Omental fat pad (tissue), 4 donors: ENCODE data around the gene DNER. TPM values are rescaled to one million over a fixed set of nuclear protein-coding genes. Genes with fewer than 3 reads are reported as not detected.
"Not testable (repeated sequence)": the region's sequence is repeated elsewhere in the genome, so short reads cannot be mapped to it uniquely, and the experiment has no call there.

Experiments used
- ATAC-seq: fragments of 150-250 bp; one replicate; pipeline ENCODE4 v1.9.1; 2016; ENCODE audit warnings: mild to moderate bottlenecking, moderate library complexity; ENCODE audit not compliant: low FRiP score
- DNase-seq: peaks from one replicate; pipeline ENCODE4 v3.0.0-alpha.2; 2019; ENCODE audit warnings: low spot score
- total RNA-seq, 4 donors: library from RNA; depleted of rRNA; stranded (reverse); fragments of >200 nt; gene quantifications; one replicate each; pipeline ENCODE4 v1.1.0, GENCODE V29; 2016
- TF ChIP-seq, protein P1 (sequence below), 3 donors: fragments of 450-650 bp; IDR thresholded peaks; one replicate each; pipeline ENCODE4 v1.5.1; 2016 to 2017; ENCODE audit warnings: antibody characterized with exemption in 3 of 3, mild to moderate bottlenecking in 3 of 3, moderate library complexity in 2 of 3

The DNER gene
- total RNA-seq, 4 donors from 2014 or later = 3.1 to 12.2 (median 8.7) TPM

DNA sequence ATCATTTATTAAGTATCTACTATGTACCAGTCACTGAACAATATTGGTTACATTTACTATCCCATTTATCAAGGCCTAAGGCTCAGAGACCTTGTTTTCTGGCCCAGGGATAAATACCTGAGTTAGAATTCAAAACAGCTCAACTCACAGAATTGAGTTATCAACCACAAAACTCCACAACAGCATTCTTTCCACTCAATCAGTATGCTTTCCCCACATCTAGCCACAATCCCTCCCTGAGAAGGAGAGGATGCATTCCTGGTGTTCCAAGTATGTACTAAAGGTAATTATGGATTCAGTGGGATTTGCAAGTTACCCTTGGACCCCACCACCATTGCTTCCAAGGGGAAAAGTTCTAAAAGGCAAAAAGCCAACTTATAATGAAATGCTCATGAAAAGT, 339.1 kb downstream of the DNER start:
- TF ChIP-seq, protein P1, sequence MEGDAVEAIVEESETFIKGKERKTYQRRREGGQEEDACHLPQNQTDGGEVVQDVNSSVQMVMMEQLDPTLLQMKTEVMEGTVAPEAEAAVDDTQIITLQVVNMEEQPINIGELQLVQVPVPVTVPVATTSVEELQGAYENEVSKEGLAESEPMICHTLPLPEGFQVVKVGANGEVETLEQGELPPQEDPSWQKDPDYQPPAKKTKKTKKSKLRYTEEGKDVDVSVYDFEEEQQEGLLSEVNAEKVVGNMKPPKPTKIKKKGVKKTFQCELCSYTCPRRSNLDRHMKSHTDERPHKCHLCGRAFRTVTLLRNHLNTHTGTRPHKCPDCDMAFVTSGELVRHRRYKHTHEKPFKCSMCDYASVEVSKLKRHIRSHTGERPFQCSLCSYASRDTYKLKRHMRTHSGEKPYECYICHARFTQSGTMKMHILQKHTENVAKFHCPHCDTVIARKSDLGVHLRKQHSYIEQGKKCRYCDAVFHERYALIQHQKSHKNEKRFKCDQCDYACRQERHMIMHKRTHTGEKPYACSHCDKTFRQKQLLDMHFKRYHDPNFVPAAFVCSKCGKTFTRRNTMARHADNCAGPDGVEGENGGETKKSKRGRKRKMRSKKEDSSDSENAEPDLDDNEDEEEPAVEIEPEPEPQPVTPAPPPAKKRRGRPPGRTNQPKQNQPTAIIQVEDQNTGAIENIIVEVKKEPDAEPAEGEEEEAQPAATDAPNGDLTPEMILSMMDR (IDR thresholded peaks at IDR 0.05) = no peak
- ATAC-seq (no peak), DNase-seq (no peak)

DNA sequence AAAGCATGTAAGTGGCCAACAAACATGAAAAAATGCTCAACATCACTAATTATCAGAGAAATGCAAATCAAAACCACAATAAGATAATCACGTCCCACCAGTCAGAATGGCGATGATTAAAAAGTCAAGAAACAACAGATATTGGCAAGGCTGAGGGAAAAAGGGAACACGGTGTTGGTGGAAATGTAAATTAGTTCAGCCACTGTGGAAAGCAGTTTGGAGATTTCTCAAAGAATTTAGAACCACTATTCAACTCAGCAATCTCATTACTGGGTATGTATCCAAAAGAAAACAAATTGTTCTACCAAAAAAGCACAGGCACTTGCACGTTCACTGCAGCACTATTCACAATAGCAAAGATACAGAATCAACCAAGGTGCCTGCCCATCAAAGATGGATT, 341.0 kb downstream of the DNER start:
- not testable (repeated sequence) for DNase-seq, ATAC-seq

DNA sequence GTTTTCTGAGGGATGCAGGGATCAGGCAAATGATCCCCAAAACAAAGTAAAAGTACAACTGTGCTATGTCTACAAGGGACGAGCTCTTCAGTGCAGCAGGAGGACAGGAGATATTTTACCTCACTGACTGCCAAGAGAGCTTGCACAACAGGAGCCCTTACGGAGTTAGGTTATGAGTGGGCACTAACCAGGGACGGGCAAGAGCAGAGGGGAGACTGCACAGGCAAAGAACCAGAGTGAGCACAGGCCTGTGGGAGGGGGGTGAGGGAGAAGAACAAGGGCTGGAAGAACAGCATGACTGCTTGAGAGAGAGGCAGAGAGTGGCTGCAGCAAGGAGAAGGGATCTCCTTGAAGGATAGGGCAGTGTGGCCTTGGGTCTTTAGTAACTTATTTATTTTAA, 342.1 kb downstream of the DNER start:
- TF ChIP-seq, protein P1 (IDR thresholded peaks at IDR 0.05) = no peak

DNA sequence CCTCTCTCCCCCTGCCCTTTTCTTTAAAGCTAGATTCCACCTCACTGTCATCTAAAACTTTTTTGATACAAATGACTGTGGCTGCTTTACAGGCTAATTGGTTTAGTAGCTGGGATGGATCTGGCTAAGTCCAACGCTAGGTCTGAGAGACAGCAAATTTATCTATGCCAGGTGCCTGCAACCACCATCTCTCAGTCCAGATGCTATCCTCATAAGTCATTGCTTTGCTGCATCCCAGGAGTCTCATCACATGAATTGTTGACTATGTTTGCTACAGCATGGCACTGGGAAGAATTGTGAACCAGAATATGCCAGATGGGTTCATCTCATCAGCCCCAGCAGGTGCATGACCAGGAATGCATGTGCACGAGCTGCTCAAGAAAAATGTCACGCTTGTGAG, 343.3 kb downstream of the DNER start:
- DNase-seq (no peak), ATAC-seq (no peak)
- TF ChIP-seq, protein P1 (IDR thresholded peaks at IDR 0.05) = no peak

More for the DNA sequence above, 342.1 kb downstream of the DNER start:
- ATAC-seq = peak; percentile 80
- DNase-seq = no peak

DNA sequence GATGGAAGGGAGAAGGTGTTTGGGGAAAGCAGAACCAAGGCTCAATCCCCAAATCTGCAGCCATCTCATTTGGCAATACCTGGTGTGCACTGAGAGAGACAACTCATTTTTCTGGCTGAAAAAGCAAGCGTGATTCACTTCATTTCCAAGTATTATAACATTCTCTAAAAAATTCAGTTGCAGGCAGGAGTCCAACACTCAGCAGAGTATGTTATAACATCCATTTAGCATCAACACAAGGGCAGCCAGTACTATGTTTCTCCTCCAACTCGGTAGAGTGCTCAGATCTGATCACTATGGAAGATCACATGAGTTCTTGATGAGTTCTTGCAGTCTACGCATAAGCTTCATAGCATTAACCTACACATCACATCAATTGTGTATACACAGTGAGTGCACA, 343.8 kb downstream of the DNER start:
- ATAC-seq (peak; percentile 95), DNase-seq (no peak)
- TF ChIP-seq, protein P1 (IDR thresholded peaks at IDR 0.05) = no peak

DNA sequence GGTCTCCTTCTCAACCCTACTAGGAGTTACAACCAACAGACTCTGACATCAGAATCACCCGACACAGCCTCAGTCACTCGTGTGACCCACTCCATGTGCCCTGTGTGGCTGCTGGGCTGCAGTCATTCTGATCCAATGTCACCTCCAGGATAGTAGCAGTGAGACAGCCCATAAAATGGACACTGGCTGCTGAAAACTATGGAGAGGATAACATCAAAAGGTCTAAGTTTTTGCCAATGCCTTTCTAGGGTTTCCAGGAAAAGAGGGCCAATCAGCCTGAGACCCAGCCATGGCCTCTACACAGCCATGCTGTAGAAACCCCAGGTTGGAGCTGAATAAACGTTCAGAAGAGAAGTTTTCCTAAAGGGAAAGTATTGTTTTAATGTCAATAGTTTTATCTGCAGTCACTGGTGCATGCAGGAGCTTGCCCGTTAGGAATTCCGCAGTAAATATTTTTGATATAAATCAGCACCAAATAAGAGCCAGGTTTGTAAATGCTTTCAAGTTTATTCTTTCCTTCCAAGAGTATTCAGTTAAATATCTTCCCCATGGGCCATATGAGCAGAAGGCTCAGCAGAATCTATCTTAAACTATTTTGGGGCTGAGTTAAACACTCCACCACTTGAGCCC, 351.1 kb downstream of the DNER start:
- TF ChIP-seq, protein P1 (IDR thresholded peaks at IDR 0.05) = no peak
- ATAC-seq (no peak), DNase-seq (no peak)

DNA sequence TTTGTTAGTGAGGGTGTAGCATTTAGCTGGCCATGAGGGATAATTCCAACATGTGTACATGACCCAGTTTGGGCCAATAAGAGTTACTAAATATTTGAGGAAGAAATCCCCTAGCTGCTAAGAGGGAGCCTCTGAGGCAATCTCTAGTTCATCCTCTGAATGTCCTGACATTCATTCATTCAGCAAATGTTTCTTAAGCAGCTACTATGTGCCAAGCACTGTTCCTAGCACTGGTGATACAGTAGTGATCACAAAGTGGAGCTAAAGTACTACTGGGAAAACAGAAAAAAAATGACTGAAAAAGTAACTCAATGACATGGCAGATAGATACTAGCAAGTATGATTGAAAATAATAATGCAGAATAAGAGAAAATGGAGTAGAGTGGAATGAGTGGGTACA, 363.5 kb downstream of the DNER start:
- no peak for DNase-seq
- ATAC-seq = peak; percentile 14
- TF ChIP-seq, protein P1 (IDR thresholded peaks at IDR 0.05) = no peak
